Lung (tissue), 12 donors: Measurements from ENCODE around the gene GULP1. TPM values are rescaled to one million over a fixed set of nuclear protein-coding genes. Genes with fewer than 3 reads are reported as not detected.

Experiments
- ATAC-seq: fragments of 200-7000 bp; cut with Tn5 transposase; one replicate; pipeline ENCODE4 v1.9.1; 2020; ENCODE audit warnings: moderate number of reproducible peaks; ENCODE audit not compliant: insufficient read depth, low FRiP score
- DNase-seq, 3 donors: peaks; one replicate each; pipeline ENCODE4 v3.0.0-alpha.2; 2013 to 2017
- H3K27ac ChIP-seq, 2 donors: one replicate each; pipeline ENCODE4 v1.5.1; 2013; ENCODE audit warnings: mild to moderate bottlenecking in 2 of 2, moderate library complexity in 2 of 2, control low read depth in 1 of 2, inconsistent platforms in 1 of 2, low read depth in 1 of 2, low read length in 1 of 2
- H3K27me3 ChIP-seq, 3 donors: one replicate each; pipeline ENCODE4 v1.5.1; 2013; ENCODE audit warnings: low read length in 2 of 3; ENCODE audit not compliant: control insufficient read depth in 3 of 3, insufficient read depth in 3 of 3
- H3K36me3 ChIP-seq, 4 donors: one replicate each; pipeline ENCODE4 v1.5.1; 2013; ENCODE audit warnings: low read length in 4 of 4, mild to moderate bottlenecking in 1 of 4, moderate library complexity in 1 of 4; ENCODE audit not compliant: control insufficient read depth in 4 of 4, insufficient read depth in 4 of 4
- H3K4me1 ChIP-seq, 5 donors: one replicate each; pipeline ENCODE4 v1.5.1; 2013; ENCODE audit warnings: low read length in 5 of 5, mild to moderate bottlenecking in 2 of 5, moderate library complexity in 1 of 5; ENCODE audit not compliant: control insufficient read depth in 5 of 5, insufficient read depth in 5 of 5
- H3K4me3 ChIP-seq: one replicate; pipeline ENCODE4 v1.5.1; 2013; ENCODE audit warnings: mild to moderate bottlenecking, control low read depth, moderate library complexity
- H3K9ac ChIP-seq, 2 donors: one replicate each; pipeline ENCODE4 v1.5.1; 2013; ENCODE audit warnings: low read length in 2 of 2, control low read depth in 1 of 2; ENCODE audit not compliant: insufficient read depth in 1 of 2
- H3K9me3 ChIP-seq, 4 donors: one replicate each; pipeline ENCODE4 v1.5.1; 2013; ENCODE audit warnings: low read length in 3 of 4, mild to moderate bottlenecking in 1 of 4, moderate library complexity in 1 of 4; ENCODE audit not compliant: control insufficient read depth in 4 of 4, insufficient read depth in 3 of 4
- CTCF ChIP-seq: IDR thresholded peaks from 2 replicates; pipeline ENCODE4 v1.5.1; 2012; ENCODE audit warnings: mild to moderate bottlenecking; ENCODE audit errors: control extremely low read depth, extremely low read depth
- WGBS, 2 donors: extraction: QIAGEN DNeasy Blood & Tissue Kit; methylation state at CpG; one replicate each; pipeline ENCODE4 v1.1.7; 2013; 5-methylcytosine and 5-hydroxymethylcytosine counted together
- polyA plus RNA-seq, 2 donors: library from polyadenylated mRNA; stranded (reverse); fragments of 200-250 nt; gene quantifications; one replicate each; pipeline ENCODE4 v1.2.1, GENCODE V29; 2013
- total RNA-seq, 2 donors: library from RNA; depleted of rRNA in 1 of 2; stranded (reverse); fragments of >200 nt in 1 of 2; gene quantifications; one replicate each; pipeline ENCODE4 v1.2.1, GENCODE V29; 2014 to 2021
- donor health status: control.
- donor health status: control.
- donor health status: Bipolar disorder and iron deficiency.
- donor health status: healthy.
- donor health status: DM: yes; HTN: yes; CAD: no.

GULP1 gene
- total and polyA plus RNA-seq, 4 donors = 9.1 to 86.7 (median 20.1) TPM

- Histone ChIP-seq H3K4me3 (no peak overlapping the region), H3K27ac (no peak overlapping the region), H3K9me3 (peaks cover 0 to 8% (median 0%) of the 10 kb centered on the region in 4 donors), H3K36me3 (peaks cover 0 to under 1% (median 0%) of the 10 kb centered on the region in 4 donors), H3K9ac (no peak overlapping the region), H3K27me3 (no peaks in the 10 kb centered on the region), H3K4me1 (peaks cover 0 to 2% (median 0%) of the 10 kb centered on the region in 5 donors)
- DNase-seq (no peak), ATAC-seq (no peak)
- TF ChIP-seq CTCF = no peak
- WGBS, 2 donors = 92 to 93% methylated on average over 9 of the region's 9 CpGs
Observed at GRCh38 chr2:188360485-188361263, 69.0 kb downstream of the GULP1 start.

GRCh38 chr2:188364033-188364630 lies 72.5 kb downstream of the GULP1 start:
- Histone ChIP-seq H3K4me3 (no peak overlapping the region), H3K4me1 (peaks cover 0 to 2% (median 0%) of the 10 kb centered on the region in 5 donors), H3K9me3 (no peaks in the 10 kb centered on the region), H3K36me3 (no peaks in the 10 kb centered on the region), H3K27ac (no peak overlapping the region), H3K9ac (no peak overlapping the region), H3K27me3 (no peaks in the 10 kb centered on the region)
- ATAC-seq = no peak
- WGBS, 2 donors = 74 to 80% methylated on average over 4 of the region's 4 CpGs
- no peak for TF ChIP-seq CTCF
- DNase-seq = peak in 1 of 3 donors; percentile 19

- TF ChIP-seq CTCF = no peak
- Histone ChIP-seq H3K27me3 (no peaks in the 10 kb centered on the region), H3K36me3 (no peaks in the 10 kb centered on the region), H3K9ac (no peak overlapping the region), H3K4me3 (no peak overlapping the region), H3K27ac (no peak overlapping the region), H3K4me1 (peaks cover 0 to 2% (median 0%) of the 10 kb centered on the region in 5 donors), H3K9me3 (no peaks in the 10 kb centered on the region)
- DNase-seq (no peak), ATAC-seq (no peak)
Observed at GRCh38 chr2:188365058-188365641, 73.5 kb downstream of the GULP1 start.
